SK-N-SH (cell line): ENCODE data around the gene EGFLAM. TPM values are rescaled to one million over a fixed set of nuclear protein-coding genes. Genes with fewer than 3 reads are reported as not detected.

Experiments used
- CTCF ChIA-PET: fragments of 300-600, 350-600 bp; formaldehyde crosslinking; extraction: SDS; loops from one replicate; lab custom pipeline; 2021; lab: Yijun Ruan, JAX
- POLR2A ChIA-PET: fragments of 350-600 bp; sonication (Branson Sonifier 250); formaldehyde crosslinking; extraction: SDS; loops from one replicate; lab custom pipeline; 2020; ENCODE audit warnings: antibody characterized with exemption, inconsistent platforms; lab: Yijun Ruan, JAX
- DNase-seq: peaks from one replicate; pipeline ENCODE4 v3.0.0; 2012
- H2AFZ ChIP-seq: fragments of 200-600 bp; sonication (generic); 2 replicates; pipeline ENCODE4 v1.8.1; 2016; ENCODE audit warnings: antibody characterized with exemption, mild to moderate bottlenecking, low read depth
- H3F3A ChIP-seq: fragments of 200-600 bp; sonication (generic); replicated peaks from 2 replicates; pipeline ENCODE3; 2016; ENCODE audit warnings: antibody characterized with exemption, mild to moderate bottlenecking; ENCODE audit not compliant: insufficient read depth
- H3K27ac ChIP-seq, 2 experiments: fragments of 200-500 bp in 1 of 2; fragments of 200-600 bp in 1 of 2; sonication (Bioruptor generic) in 1 of 2; sonication (generic), shearing (Covaris generic) in 1 of 2; 2 replicates each; pipeline versions ENCODE4 v1.5.1 to v1.6.1; 2014 to 2016; ENCODE audit warnings: low read depth in 2 of 2, inconsistent platforms in 1 of 2, low read length in 1 of 2, mild to moderate bottlenecking in 1 of 2, mixed read lengths in 1 of 2
- H3K27me3 ChIP-seq: fragments of 200-600 bp; sonication (generic), shearing (Covaris generic); 2 replicates; pipeline ENCODE4 v1.6.1; 2016; ENCODE audit warnings: mixed run types; ENCODE audit not compliant: insufficient read depth
- H3K36me3 ChIP-seq, 2 experiments: fragments of 200-500 bp in 1 of 2; fragments of 200-600 bp in 1 of 2; sonication (Bioruptor generic) in 1 of 2; sonication (generic) in 1 of 2; replicated peaks in 1 of 2; 2 replicates each; pipeline versions ENCODE3 to v1.5.1; 2014 to 2016; ENCODE audit warnings: low read length in 1 of 2, mild to moderate bottlenecking in 1 of 2; ENCODE audit not compliant: insufficient read depth in 2 of 2, control insufficient read depth in 1 of 2
- H3K4me1 ChIP-seq, 2 experiments: fragments of 200-500 bp in 1 of 2; fragments of 200-600 bp in 1 of 2; sonication (Bioruptor generic) in 1 of 2; sonication (generic), shearing (Covaris generic) in 1 of 2; 2 replicates each; pipeline versions ENCODE4 v1.5.1 to v1.6.1; 2014 to 2016; ENCODE audit warnings: low read depth in 1 of 2, low read length in 1 of 2, mixed run types in 1 of 2; ENCODE audit not compliant: insufficient read depth in 2 of 2, control insufficient read depth in 1 of 2
- H3K4me2 ChIP-seq: fragments of 200-600 bp; sonication (generic), shearing (Covaris generic); 2 replicates; pipeline ENCODE4 v1.6.1; 2017; ENCODE audit warnings: mixed run types
- H3K4me3 ChIP-seq, 2 experiments: fragments of 200-500 bp in 1 of 2; fragments of 200-600 bp in 1 of 2; sonication (Bioruptor generic) in 1 of 2; sonication (generic), shearing (Covaris generic) in 1 of 2; 2 replicates each; pipeline versions ENCODE4 v1.5.1 to v1.8.1; 2014 to 2016; ENCODE audit warnings: low read depth in 2 of 2, inconsistent platforms in 1 of 2, low read length in 1 of 2, mild to moderate bottlenecking in 1 of 2, mixed read lengths in 1 of 2, moderate library complexity in 1 of 2
- H3K79me2 ChIP-seq: fragments of 200-600 bp; sonication (generic); 2 replicates; pipeline ENCODE4 v1.8.1; 2017; ENCODE audit warnings: mild to moderate bottlenecking; ENCODE audit not compliant: insufficient read depth
- H3K9ac ChIP-seq: fragments of 200-600 bp; sonication (generic); 2 replicates; pipeline ENCODE4 v1.6.1; 2017; ENCODE audit warnings: mixed run types
- H3K9me2 ChIP-seq: fragments of 200-600 bp; sonication (generic); 2 replicates; pipeline ENCODE4 v1.6.1; 2017; ENCODE audit warnings: mixed run types
- H3K9me3 ChIP-seq: fragments of 200-600 bp; sonication (generic); 2 replicates; pipeline ENCODE4 v1.6.1; 2017; ENCODE audit warnings: mixed run types, mild to moderate bottlenecking, moderate library complexity
- H4K20me1 ChIP-seq: fragments of 200-600 bp; sonication (generic); 2 replicates; pipeline ENCODE4 v1.6.1; 2017; ENCODE audit warnings: mild to moderate bottlenecking, mixed run types; ENCODE audit not compliant: insufficient read depth
- ELF1 ChIP-seq: IDR thresholded peaks from 2 replicates; pipeline ENCODE4 v1.4.0; 2012
- EZH2phosphoT487 ChIP-seq: fragments of 200-600 bp; sonication (generic); IDR thresholded peaks from 2 replicates; pipeline ENCODE4 v1.6.1; 2017; ENCODE audit warnings: low read depth, mixed run types, mild to moderate bottlenecking, antibody characterized with exemption, moderate library complexity, borderline replicate concordance
- FOSL2 ChIP-seq: IDR thresholded peaks from 2 replicates; pipeline ENCODE4 v1.4.0; 2012; ENCODE audit warnings: low read depth, mild to moderate bottlenecking, moderate library complexity, borderline replicate concordance
- MXI1 ChIP-seq: IDR thresholded peaks from 2 replicates; pipeline ENCODE4 v1.6.1; 2012; ENCODE audit warnings: mild to moderate bottlenecking, low read depth, low read length, improper control_type of control experiment
- RAD21 ChIP-seq: IDR thresholded peaks from 2 replicates; pipeline ENCODE4 v1.6.1; 2012; ENCODE audit warnings: mild to moderate bottlenecking, low read length
- REST ChIP-seq: IDR thresholded peaks from 2 replicates; pipeline ENCODE4 v1.6.1; 2012; ENCODE audit warnings: mild to moderate bottlenecking, low read depth, low read length, moderate library complexity
- RFX5 ChIP-seq: IDR thresholded peaks from 2 replicates; pipeline ENCODE4 v1.6.1; 2012; ENCODE audit warnings: mild to moderate bottlenecking, improper control_type of control experiment, low read length
- SIN3A ChIP-seq: IDR thresholded peaks from 2 replicates; pipeline ENCODE4 v1.6.1; 2012; ENCODE audit warnings: low read depth, mild to moderate bottlenecking, low read length, moderate library complexity, borderline replicate concordance
- SMC3 ChIP-seq: IDR thresholded peaks from 2 replicates; pipeline ENCODE4 v1.6.1; 2012; ENCODE audit warnings: low read depth, low read length, improper control_type of control experiment
- TCF12 ChIP-seq: IDR thresholded peaks from 2 replicates; pipeline ENCODE4 v1.4.0; 2012
- TEAD4 ChIP-seq: IDR thresholded peaks from 2 replicates; pipeline ENCODE4 v1.4.0; 2012; ENCODE audit warnings: mild to moderate bottlenecking, borderline replicate concordance; ENCODE audit not compliant: insufficient read depth
- ZBTB33 ChIP-seq: IDR thresholded peaks from 2 replicates; pipeline ENCODE4 v1.4.0; 2012; ENCODE audit warnings: low read depth, borderline replicate concordance
- WGBS: methylation state at CpG from one replicate; pipeline ENCODE4 v1.1.6; 2017; ENCODE audit warnings: low lambda C conversion rate; 5-methylcytosine and 5-hydroxymethylcytosine counted together
- polyA plus RNA-seq, 3 experiments: library from polyadenylated mRNA; depleted of rRNA; stranded (reverse); fragments of >200 nt; gene quantifications; 2 replicates each; pipeline ENCODE4 v1.2.3, GENCODE V29; 2012
- TF ChIP-seq, protein P1 (sequence below): IDR thresholded peaks from 2 replicates; pipeline ENCODE4 v1.4.0; 2012; ENCODE audit warnings: low read depth, borderline replicate concordance

EGFLAM gene
- polyA plus RNA-seq, 1 of the 3 experiments (the other 2 are of a cell fraction): 0.05 TPM

GRCh38 chr5:38299585-38299984 lies 41.2 kb downstream of the EGFLAM start:
- WGBS: 27% methylated on average over 1 of the region's 1 CpG
- Histone ChIP-seq H3F3A (no peaks in the 10 kb centered on the region), H3K9me2 (no peaks in the 10 kb centered on the region), H3K27me3 (no peaks in the 10 kb centered on the region), H3K36me3 (no peaks in the 10 kb centered on the region), H3K4me1 (no peaks in the 10 kb centered on the region; a peak in 1 of 4 replicates), H3K4me3 (no peak overlapping the region), H3K4me2 (no peak overlapping the region), H2AFZ (no peak overlapping the region), H3K79me2 (no peaks in the 10 kb centered on the region), H4K20me1 (no peaks in the 10 kb centered on the region), H3K9ac (no peak overlapping the region), H3K9me3 (no peaks in the 10 kb centered on the region), H3K27ac (no peak overlapping the region)
- CTCF ChIA-PET: no interaction called here
- TF ChIP-seq ELF1 (no peak), EZH2phosphoT487 (no peak), TCF12 (no peak), RFX5 (no peak), TEAD4 (no peak), REST (no peak), ZBTB33 (no peak), MXI1 (no peak), RAD21 (no peak), SMC3 (no peak), FOSL2 (no peak), SIN3A (no peak)
- TF ChIP-seq, protein P1, sequence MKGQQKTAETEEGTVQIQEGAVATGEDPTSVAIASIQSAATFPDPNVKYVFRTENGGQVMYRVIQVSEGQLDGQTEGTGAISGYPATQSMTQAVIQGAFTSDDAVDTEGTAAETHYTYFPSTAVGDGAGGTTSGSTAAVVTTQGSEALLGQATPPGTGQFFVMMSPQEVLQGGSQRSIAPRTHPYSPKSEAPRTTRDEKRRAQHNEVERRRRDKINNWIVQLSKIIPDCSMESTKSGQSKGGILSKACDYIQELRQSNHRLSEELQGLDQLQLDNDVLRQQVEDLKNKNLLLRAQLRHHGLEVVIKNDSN: no peak
- DNase-seq: no peak
- POLR2A ChIA-PET: no interaction called here
